ENCODE data around the gene PAQR9.

DNA sequence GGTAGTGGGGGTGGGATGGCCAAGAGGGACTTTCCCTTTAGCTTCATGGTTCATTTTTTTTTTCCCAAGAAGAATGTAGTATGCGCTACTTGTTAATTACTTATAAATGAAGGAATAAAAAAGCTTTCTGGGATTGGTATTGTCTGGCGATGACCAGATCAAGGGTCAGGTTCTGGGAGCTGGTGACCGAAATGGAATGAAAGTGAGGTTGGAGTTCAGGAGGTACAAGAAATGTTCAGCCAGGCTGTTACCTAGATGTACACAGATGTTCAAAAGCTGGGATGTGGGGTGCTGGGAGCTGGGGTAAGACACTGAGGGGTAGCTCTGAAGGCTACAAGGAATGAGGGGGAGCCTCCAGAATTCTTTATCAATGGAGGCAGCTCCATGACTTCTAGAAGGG lies 20.8 kb upstream of the PAQR9 start:
- TF ChIP-seq, protein P1, sequence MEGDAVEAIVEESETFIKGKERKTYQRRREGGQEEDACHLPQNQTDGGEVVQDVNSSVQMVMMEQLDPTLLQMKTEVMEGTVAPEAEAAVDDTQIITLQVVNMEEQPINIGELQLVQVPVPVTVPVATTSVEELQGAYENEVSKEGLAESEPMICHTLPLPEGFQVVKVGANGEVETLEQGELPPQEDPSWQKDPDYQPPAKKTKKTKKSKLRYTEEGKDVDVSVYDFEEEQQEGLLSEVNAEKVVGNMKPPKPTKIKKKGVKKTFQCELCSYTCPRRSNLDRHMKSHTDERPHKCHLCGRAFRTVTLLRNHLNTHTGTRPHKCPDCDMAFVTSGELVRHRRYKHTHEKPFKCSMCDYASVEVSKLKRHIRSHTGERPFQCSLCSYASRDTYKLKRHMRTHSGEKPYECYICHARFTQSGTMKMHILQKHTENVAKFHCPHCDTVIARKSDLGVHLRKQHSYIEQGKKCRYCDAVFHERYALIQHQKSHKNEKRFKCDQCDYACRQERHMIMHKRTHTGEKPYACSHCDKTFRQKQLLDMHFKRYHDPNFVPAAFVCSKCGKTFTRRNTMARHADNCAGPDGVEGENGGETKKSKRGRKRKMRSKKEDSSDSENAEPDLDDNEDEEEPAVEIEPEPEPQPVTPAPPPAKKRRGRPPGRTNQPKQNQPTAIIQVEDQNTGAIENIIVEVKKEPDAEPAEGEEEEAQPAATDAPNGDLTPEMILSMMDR (conservative IDR thresholded peaks at IDR 0.05 in 1 of 2, IDR thresholded peaks at IDR 0.05 in 1 of 2; ENCODE audit: extremely low read depth in 1 of 2, insufficient read depth in 1 of 2, low read depth in 1 of 2, low read length in 2 of 2), result no peak
- no peak for TF ChIP-seq EZH2 (IDR thresholded peaks at IDR 0.05; ENCODE audit: borderline replicate concordance, low read length)

All from mammary epithelial cell (primary cell).